SK-N-DZ (cell line): Measurements from ENCODE around the gene FAU.
"Not testable (repeated sequence)": the region's sequence is repeated elsewhere in the genome, so short reads cannot be mapped to it uniquely, and the experiment has no call there.

Experiments
- DNase-seq: peaks from one replicate; pipeline ENCODE4 v3.0.0-alpha.2; 2015; ENCODE audit warnings: low spot score

FAU gene

DNA sequence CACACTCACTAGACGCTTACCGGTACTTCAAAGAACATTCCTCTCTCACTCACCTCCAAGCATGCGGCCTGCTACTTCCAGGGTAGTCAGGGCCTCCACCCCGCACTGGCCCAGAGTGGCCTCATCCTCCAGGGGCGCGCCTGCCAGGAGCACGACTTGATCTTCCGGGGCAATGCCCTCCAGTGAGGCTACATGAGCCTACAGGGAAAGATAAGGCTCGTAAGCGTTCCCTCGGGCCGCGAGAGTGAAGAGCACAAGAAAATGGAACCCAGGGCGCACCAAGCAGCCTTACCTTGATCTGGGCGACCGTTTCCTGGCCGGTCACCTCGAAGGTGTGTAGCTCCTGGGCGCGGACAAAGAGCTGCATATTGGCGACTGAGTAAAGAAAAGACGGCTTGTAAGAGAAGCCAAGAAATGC, 478 bp downstream of the FAU start:
- no peak for DNase-seq

DNA sequence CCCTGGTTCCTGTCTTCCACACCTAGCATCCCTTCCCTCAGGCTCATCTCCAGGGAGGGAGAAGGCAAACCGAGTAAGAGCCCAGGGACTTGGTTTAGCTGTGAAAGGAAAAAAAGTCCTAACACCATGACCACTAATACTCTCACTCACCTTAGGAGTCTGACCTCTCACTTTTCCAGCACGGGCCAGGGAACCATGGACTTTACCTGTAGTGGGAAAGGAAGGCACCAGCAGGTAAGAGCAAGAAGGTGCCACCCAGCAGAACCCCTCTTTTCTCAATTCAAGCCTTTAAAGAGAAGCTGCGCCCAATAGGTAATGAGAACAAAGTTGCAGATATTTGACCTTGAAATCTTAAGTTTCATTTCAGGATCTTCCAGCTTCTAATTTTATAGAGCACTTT, 1.1 kb downstream of the FAU start:
- no peak for DNase-seq

- DNase-seq, result no peak
Observed at GRCh38 chr11:65119670-65119995, 2.3 kb downstream of the FAU start.

- not testable (repeated sequence) for DNase-seq
Observed at GRCh38 chr11:65118891-65119669, 2.9 kb downstream of the FAU start.

DNA sequence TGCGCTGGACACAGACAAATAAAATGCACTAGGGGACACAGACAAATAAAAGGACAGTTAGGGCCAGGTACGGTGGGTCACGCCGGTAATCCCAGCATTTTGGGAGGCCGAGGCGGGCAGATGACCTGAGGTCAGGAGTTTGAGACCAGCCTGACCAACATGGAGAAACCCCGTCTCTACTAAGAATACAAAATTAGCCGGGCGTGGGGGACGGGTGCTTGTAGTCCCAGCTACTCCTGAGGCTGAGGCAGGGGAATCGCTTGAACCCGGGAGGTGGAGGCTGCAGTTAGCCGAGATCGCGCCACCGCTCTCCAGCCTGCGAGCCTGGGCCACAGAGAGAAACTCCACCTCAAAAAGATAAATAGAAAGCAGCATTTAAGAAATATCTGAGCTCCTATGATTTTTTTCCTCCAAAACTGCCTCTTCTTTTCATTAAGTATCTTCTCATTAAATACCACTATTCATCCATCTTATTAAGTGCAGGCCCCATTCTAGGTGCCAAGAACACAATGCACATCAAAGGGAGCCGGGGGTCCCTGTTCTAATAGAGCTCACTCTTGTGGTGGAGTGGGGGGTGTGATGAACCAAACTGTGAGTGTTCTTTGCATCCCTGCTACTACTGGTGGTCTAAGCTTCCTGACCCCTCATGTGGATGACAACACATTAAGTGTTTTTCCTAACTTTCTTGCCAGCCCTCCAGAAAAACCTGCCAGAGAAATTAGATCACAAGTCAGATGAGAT, 3.7 kb downstream of the FAU start:
- no peak for DNase-seq

- peak; percentile 98 for DNase-seq
Observed at GRCh38 chr11:65117206-65118096, 4.5 kb downstream of the FAU start, which contains the start of gene ZNHIT2. TSS of gene ZNHIT2 (minus strand) at chr11:65117701. CDS start at chr11:65117653, 48 bp downstream.

DNA sequence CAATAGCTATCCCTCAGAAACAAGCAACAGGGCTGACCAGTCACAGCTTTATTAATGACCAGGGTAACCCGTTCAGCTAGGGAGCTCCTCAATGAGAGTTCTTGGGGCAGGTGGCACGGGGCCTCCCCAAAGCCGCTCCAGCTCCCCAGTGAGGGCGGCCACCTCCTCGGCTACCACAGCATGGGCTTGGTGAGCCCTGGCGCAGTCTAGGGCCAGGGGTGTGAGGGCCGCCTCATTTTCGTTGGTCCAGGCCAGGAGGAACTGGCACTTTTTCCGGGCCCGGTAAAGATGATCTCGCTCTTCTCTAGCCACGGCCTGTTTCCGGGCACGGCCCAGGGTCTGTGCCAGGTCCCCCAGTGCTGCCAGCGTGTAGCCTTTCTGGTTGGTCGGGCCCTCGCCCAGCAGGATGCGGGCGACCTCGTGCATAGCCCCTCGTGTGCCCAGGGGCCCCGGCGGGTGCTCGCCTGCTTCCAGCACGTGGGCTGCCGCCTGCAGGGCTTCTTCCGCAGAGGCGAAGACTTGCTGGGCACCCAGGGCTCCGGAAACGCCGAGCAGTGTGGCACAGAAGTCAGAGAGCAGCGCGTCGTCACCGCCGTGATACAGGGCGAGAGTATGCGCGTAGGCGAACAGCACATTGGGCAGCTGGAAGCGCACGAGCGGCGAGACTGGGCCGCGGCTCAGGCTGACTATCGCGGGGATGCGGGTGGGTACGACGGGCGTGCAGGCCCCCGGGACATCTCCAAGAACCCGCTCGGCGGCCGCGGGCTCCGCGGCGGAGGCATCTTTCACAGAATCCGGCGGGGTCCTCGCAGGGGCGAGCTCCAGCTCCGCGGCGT, 5.3 kb downstream of the FAU start:
- no peak for DNase-seq

- no peak for DNase-seq
Observed at GRCh38 chr11:65115361-65116082, 6.4 kb downstream of the FAU start.

- DNase-seq, result no peak
Observed at GRCh38 chr11:65114538-65115171, 7.3 kb downstream of the FAU start.

DNA sequence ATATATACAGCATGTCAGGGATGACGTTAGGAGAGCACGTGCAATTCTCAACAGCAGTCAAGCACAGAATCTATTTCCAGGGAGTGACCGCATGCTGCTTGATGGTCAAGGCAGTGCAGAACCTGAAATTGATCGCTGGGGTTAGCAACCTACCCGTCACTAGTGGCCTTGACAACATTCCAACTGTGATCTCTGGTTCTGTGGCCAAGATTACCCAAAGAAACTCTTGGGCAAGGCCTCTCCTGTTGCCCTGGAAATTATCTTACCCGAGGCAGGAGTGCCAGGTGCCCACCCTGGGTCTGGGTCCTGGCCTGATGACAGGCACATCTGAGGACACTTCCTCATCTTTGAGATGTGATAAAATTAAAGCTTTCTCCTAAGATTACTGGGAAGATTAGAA, 8.1 kb downstream of the FAU start:
- DNase-seq, result no peak

DNA sequence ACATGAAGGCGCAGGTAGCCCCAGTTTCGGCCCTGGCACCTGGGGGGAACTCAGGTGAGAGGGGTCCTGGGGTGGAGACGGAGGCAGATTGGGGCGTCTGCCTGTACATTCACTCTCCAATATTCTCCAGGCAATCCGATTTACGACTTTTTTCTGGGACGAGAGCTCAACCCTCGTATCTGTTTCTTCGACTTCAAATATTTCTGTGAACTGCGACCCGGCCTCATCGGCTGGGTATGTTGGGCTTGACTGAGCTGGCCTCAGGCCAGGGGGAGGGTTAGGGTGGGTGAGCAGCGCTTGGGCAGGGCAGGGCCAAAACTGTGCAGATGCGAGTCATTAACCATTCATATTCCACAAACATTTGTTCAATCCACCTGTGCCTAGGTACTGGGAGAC, 8.6 kb downstream of the FAU start:
- DNase-seq, result no peak

DNA sequence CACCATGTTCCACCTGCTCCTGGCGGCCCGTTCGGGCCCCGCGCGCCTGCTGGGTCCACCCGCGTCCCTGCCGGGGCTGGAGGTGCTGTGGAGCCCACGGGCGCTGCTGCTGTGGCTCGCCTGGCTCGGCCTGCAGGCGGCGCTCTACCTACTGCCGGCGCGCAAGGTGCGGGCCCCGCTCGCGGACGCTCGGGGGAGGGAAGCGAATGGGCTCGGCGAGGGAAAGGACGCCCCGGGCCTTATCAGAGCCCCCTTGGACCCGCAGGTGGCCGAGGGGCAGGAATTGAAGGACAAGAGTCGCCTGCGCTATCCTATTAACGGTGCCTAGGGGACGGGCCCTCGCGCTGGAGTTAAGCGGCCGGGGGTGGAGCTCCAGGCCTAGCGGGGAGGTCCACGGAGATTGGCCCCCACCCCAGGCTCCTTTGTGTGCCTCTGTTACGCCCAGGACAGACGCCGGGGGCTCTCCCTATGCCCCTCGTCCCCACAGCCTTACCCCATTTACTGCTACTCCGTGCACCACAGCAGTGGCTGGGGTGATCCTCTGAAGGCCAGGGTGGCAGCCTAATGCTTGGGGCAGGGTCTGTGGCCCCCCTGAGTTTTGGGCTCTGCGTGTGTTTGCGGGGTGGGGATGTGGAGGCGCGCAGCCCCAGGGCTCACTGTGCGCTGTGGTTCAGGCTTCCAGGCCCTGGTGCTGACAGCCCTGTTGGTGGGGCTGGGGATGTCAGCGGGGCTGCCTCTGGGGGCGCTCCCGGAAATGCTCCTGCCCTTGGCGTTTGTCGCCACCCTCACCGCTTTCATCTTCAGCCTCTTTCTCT, 9.2 kb downstream of the FAU start:
- DNase-seq, result peak; percentile 68

- DNase-seq, result peak; percentile 96
Observed at GRCh38 chr11:65111744-65112545, 10.0 kb downstream of the FAU start, which contains the start of gene TM7SF2. TSS of gene TM7SF2 (plus strand) at chr11:65111872. CDS start at chr11:65112016, 144 bp downstream.

- DNase-seq, result no peak
Observed at GRCh38 chr11:65111159-65111743, 10.7 kb downstream of the FAU start.

DNA sequence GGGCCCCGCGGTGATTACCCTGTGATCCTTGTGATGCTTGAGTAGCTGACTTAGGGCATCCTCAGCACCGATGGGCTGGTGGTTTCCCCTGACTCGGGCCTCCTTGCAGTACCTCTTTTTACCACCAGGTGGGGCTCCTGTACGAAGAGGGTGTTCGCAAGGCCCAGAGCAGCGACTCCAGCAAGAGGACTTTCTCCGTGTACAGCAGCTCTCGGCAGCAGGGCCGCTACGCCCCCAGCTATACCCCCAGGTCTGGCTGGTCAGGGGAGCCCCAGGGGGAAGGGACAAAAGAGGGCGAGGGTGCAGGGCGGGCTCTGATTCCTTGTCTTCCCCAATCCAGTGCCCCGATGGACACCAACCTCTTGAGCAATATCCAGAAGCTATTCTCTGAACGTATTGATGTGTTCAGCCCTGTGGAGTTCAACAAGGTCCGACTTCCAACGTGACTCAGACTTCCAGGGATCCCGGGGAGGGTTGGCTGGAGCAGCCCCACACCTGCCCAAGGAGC, 11.5 kb downstream of the FAU start:
- peak; percentile 83 for DNase-seq

GRCh38 chr11:65109231-65110198, 12.4 kb downstream of the FAU start:
- DNase-seq, result no peak
